DMS 273 (cell line): ENCODE data around the gene RHBDL1.

Experiments used
- DNase-seq: peaks from one replicate; lab custom pipeline; 2025; ENCODE audit not compliant: unreplicated experiment; lab: John Stamatoyannopoulos, UW

RHBDL1 gene

DNA sequence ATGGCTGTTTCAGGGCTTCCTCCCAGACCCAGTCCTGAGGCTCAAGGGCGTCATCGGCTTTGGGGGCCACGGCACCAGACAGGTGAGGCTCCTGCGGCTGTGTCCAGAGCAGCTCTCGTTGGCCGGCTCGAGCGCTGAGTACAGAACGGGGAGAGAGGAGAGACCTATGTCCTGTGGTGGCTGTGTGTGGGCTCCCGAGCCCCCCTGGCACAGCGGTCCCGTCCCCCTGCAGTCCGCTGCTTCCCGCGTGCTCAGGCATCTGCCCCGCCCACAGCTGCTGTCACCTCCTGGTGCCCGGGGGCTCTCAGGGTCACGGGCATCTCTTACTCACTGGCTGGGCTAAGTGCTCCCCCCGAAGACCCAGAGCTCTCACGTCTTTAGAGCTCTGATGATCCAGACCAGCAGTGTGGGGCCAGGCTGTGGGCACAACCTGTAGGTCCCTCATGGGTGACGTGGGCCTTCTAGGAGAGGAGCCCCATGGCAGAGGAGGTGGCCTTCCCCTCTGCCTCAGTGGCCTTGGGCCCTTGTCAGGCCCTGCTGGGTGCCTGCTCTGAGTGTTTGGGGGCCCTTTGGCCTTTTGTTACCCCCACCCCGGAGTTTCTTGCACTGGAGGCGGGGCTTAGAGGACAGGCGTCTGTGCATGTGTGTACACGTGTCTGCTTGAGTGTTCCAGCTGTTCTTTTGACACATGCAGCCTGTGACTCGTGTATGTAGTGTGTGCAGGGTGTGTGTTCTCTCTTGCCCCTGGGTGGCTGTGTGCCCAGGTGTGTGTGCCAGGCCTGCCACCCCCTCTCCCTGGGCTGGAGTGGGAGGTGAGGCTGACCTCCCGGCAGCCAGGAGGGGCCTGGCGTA lies 22.8 kb upstream of the RHBDL1 start:
- no peak for DNase-seq

- DNase-seq, result no peak
Observed at GRCh38 chr16:654034-654433, 21.4 kb upstream of the RHBDL1 start.

GRCh38 chr16:657487-657886 lies 18.0 kb upstream of the RHBDL1 start:
- DNase-seq, result no peak

GRCh38 chr16:658679-659571 lies 16.5 kb upstream of the RHBDL1 start:
- no peak for DNase-seq

DNA sequence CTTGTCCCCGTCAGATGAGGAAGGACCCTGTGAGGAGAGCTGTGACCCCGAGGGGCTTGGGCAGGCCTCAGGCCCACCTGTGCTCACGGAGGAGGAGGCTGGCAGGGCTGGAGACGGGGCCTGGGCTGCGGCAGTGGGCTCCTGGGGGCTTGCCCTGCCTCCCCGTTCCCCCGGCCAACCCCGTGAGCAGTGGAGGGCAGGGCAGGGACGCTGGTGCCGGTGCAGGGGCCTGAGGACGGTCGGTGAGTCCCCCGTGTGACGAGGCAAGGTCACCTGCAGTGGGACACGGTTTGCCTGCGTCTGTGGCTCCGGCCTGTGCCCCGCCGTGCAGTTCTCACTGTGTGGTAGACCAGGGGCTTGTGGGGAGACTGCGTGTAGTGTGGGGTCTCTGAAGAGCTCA lies 15.9 kb upstream of the RHBDL1 start:
- no peak for DNase-seq

- no peak for DNase-seq
Observed at GRCh38 chr16:660132-660458, 15.4 kb upstream of the RHBDL1 start.

GRCh38 chr16:660459-661183 lies 14.8 kb upstream of the RHBDL1 start:
- peak; percentile 43 for DNase-seq

DNA sequence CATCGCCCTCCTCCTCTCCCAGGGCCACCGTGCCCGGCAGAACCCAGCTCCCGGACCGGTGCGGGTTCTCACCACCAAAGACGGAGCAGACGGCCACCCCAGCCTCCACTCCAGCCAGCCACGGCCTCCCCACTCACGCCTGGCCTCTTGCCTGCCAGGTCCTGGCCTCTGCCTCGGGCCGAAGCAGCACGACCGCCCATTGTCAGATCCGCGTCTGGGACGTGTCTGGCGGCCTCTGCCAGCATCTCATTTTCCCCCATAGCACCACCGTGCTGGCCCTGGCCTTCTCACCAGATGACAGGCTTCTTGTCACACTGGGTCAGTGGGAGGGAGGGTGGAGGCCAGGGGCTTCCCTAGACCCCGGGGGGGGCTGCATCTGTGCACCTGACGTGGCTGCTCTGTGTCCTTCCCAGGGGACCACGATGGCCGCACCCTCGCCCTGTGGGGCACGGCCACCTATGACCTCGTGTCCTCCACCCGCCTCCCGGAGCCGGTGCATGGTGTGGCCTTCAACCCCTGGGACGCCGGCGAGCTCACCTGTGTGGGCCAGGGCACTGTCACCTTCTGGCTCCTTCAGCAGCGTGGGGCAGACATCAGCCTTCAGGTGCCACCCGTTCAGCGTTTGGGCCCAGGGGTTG lies 14.2 kb upstream of the RHBDL1 start:
- no peak for DNase-seq

GRCh38 chr16:662095-662494 lies 13.4 kb upstream of the RHBDL1 start:
- no peak for DNase-seq

GRCh38 chr16:662597-662996 lies 12.9 kb upstream of the RHBDL1 start:
- DNase-seq, result no peak

- DNase-seq, result no peak
Observed at GRCh38 chr16:666572-666971, 8.9 kb upstream of the RHBDL1 start.

DNA sequence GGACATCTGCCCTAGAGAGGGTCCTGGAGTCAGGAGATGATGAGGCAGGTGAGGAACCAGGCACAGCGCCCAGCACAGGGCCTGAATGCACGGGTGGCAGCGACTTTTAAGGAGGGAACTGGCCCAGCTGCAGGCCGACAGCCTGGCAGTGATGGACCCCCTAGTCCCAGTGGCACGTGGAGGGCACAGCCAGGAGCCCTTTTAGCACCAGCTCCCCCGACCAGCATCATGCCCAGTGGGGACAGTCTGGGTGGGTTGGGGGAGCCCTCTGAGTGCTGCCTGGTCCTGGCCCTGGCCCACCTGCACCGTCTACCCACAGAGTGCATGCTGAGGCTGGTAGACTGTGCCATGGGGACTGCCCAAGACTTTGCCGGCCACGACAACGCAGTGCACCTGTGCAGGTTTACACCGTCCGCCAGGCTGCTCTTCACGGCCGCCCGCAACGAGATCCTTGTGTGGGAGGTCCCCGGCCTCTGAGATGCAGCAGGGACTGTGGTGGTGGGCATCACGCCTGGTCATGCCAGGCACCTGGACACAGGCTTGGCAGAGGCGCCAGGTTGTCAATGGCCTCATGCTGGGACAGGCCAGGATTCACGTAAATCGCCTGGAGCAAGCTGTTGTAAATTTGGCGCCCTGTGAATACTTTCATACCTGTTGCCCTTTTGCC lies 8.2 kb upstream of the RHBDL1 start:
- DNase-seq, result no peak

DNA sequence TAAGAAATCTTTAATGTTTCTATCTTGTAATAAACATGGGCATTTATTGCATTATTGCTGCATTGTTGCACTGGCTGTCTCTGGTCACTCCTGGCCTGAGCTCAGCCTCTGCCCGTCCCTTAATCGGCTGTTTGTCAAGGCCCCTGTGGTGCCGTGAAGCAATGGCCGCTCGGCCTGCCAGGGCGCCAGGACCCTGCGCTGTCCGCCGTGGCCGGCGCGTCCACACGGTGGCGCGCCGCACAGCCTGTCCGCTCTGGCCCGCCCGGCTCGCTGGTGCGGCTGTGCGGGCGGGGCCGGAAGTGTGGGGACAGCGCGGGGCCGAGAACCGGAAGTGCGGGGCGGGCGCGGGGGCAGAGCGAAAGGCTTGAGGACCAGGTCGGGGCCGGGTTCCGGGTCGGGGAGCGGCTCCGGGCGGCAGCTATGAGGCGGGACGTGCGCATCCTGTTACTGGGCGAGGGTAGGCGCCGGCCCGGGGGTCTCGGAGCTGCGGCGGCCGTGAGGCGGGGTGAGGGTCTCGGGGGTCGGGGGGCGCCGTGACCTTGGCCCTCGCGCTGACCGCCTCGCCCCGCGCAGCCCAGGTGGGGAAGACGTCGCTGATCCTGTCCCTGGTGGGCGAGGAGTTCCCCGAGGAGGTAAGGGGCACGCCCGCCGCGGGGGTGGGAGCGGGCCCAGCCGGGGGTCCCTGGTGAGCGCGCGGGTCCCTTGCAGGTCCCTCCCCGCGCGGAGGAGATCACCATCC lies 7.5 kb upstream of the RHBDL1 start, which contains the start of gene RHOT2:
Gene RHOT2, plus strand, starts transcription at position 353 of the 739 bp plus-strand sequence. Its CDS starts 68 bp downstream, at position 421.
- peak; percentile 98 for DNase-seq

GRCh38 chr16:668519-669171 lies 6.8 kb upstream of the RHBDL1 start:
- DNase-seq, result peak; percentile 67

DNA sequence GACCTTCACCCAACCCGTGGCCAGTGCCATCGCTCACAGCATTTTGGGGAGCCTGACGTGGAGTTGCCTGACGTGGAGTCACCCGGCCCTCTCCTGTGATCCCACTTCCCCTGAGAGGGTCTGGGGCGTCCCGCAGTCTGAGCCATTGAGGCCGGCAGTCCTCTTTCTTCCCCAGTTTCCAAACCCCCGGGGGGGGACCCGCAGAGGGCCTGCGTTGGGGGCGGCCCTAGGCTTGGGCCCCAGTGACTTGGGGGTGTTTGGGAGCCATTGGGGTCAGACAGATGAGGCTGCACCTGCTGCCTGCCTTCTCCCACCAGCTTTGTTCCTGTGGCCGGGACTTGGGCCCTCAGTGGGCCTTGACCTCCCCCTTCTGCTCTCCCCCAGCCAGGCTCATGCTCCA lies 5.8 kb upstream of the RHBDL1 start:
- no peak for DNase-seq

DNA sequence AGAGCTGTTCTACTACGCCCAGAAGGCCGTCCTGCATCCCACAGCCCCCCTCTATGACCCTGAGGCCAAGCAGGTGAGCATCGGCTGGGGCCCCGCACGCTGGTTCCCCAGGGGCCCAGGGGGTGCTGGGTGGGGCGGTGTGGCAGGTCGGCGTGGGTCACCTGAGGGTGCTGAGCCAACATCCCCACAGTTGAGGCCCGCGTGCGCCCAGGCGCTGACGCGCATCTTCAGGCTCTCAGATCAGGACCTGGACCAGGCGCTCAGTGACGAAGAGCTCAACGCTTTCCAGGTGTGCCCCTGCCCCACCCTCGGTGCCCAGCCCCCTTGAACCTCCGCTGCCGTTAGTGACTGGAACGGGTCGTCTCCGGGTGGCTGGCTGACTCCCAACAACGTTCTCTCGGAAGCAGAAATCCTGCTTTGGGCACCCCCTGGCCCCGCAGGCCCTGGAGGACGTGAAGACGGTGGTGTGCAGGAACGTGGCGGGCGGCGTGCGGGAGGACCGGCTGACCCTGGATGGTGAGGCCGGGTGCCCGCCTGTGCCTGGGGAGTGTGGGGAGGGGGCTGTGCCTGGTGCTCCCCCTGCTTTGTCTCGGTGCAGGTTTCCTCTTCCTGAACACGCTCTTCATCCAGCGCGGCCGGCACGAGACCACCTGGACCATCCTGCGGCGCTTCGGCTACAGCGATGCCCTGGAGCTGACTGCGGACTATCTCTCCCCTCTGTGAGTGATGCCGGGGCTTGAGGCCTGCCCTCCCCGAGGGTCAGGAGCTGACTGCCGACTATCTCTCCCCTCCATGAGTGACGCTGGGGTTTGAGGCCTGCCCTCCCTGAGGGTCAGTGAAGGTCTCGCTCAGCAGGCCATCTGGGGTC lies 4.8 kb upstream of the RHBDL1 start:
- DNase-seq, result no peak

- DNase-seq, result peak; percentile 42
Observed at GRCh38 chr16:671353-672131, 3.9 kb upstream of the RHBDL1 start.
